GM18861 (cell line): Measurements from ENCODE around the gene ERCC6L.
"Not testable (repeated sequence)": the region's sequence is repeated elsewhere in the genome, so short reads cannot be mapped to it uniquely, and the experiment has no call there.

Source experiments
- ATAC-seq: cut with Tn5 transposase; IDR thresholded peaks from one replicate; pipeline ENCODE4 v1.9.1; 2021; ENCODE audit not compliant: unreplicated experiment

The ERCC6L gene

DNA sequence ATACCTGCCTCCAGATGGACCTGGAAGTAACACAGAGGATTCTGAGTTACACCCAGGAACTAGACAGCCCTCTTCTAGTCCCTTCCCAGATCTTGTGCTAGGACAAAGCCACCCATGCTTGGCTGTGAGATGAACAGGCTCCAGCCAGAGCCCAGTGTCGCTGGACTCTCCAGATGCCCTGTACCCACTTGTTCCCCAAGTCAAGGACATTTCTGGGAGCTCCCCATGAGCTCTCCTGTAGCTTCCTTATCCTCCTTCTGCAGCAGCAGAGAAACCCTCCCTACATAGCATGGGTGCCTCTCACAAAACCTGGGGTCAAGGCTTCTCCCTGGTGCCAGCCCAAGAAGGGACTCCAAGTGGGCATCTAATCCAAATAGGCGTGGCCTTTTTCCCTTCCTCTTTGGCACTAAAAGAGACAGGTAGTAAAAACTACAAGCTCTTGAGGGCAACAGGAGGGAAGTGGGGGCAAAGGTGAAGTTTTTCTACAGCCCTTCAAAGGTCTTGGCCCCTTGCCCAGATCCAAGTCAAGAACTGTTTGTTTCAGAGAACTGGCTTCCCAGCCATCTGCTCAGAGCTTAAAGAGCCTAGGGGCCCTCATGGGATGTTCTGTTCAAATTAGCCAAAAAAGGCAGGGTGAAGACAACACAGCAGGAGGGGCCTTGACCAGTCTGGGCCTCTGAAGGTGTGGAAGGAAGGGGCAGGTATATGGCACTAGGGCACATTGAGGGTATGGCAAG is 8.5 kb upstream of the ERCC6L start:
- ATAC-seq = no peak

DNA sequence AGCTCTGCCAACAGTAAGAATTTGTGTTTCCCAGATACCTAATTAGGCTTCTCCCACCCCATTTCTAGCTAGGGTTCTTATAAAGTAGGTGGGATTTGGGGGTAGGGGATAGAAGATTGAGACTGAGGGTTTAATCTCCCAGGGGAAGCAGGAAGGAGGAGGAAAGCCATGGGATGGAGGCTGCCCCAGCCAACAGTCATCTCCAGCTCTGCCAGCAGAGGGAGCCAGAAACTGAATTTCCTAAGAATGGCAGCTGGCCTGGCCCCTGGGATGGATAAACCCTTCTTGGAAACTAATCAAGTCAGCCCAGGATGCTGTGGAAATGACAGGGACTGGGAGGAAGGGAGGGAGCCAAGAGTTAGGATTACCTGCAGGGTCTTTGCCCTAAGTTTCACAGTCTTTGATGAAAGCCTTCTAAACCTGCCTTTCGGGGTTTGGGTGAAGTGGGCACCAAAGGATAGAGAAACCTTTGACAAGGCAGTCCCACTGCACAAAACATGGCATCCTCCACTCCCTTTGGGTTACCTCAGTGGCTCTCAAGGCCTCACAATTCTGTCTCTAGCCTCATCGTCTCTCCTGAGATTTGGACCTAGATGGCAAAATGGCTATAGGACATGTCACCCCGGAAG is 6.7 kb upstream of the ERCC6L start:
- no peak for ATAC-seq

DNA sequence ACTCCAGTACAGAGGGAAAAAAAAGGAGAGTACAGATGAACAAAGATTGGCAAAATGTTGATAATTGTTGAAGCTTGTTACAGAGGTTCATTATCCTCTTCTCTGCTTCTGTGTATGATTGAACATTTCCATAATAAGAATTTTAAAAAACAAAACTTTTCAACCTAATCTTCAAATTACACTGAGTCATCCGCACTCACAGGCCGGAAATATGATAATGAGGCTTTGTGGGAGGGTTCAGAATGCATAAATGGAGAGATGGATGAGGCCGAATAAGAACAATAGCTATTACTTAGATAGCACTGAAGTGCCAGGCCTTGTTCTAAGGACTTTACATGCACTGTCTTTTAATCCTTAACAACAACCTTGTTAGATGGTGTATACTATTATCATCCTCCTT is 4.6 kb upstream of the ERCC6L start:
- ATAC-seq = no peak

DNA sequence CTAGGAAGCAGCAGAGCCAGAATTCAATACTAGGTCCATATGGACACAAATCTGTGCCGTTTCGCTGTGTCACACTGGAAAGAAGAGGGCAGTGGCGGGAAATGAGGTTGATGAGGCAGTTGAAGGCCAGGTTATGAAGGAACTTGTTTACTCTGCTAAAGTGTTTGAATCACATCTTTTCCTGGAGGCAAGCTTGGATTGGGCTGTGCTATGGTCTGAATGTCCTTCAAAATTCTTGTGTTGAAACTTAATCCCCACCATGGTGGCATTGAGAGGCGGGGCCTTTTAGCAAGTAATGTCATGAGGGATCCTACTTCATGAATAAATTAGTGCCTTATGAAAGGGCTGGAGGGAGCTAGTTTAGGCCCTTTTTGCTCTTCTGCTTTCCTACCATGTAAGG is 2.1 kb upstream of the ERCC6L start:
- ATAC-seq = no peak

DNA sequence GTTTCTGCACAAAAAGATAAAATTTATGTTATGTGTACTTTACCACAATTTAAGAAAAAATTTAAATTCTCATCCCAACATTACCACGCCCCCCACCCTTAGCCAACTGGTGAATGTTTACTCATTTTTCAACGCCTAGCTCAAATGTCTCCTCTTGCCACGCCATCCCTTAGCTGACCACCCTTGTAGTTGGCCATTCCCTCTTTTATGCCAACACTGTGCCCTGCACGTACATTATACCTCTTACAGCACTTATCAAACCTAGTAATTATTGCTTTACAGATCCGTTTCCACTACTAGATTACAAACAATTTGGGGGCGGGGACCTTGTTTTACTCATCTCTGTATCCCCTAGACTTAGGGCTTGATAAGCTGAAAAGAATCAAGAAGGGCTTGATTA is 644 bp downstream of the ERCC6L start:
- no peak for ATAC-seq

DNA sequence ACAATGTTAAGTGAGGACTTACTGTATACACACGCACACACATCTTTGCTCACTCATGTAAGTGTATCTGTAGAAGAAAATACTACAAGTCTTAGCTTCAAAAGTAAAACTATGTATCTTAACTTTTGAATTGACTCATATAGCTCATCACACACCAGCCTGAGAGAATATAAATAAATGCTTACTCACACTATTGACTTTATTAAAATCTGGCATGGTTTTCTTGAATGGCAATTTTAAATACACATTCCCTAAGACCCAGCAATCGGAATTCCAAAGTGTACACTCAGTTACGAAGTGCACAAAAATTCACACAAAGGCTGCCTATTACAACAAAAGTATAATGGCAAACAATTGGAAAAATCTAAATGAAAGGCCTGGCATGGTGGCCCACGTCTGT is 2.0 kb downstream of the ERCC6L start:
- ATAC-seq = no peak

DNA sequence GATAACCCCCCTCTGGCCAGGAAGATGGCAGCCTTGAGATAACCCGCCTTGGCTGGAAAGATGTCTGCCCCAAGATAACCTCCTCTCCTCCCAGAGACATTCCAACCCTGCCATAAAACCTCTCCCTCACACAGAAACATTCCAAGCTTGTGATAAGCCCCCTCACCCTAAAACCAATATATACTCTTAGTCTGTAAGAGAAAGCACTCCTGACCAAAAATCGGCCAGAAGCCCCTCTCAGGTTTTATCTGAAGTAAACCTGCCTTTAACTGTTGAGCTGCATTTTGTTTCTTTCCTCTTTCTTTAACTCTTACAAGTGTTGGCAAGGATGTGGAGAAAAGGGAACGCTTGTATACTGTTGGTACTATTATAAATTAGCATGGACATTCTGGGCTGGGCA is 8.5 kb downstream of the ERCC6L start:
- ATAC-seq = no peak

DNA sequence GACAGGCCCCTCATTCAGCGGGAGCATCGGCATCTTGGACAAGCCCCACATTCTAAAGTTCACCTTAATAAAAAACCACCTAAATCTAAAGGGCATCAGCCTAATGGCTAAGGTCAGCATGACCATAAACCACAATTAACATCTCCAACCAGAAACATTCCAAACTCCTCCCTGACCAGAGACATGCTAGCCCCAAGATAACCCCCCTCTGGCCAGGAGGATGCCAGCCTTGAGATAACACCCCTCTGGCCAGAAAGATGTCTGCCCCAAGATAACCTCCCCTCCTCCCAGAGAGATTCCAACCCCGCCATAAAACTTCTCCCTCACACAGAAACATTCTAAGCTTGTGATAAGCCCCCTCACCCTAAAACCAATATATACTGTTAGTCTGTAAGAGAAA is 18.5 kb downstream of the ERCC6L start:
- not testable (repeated sequence) for ATAC-seq

DNA sequence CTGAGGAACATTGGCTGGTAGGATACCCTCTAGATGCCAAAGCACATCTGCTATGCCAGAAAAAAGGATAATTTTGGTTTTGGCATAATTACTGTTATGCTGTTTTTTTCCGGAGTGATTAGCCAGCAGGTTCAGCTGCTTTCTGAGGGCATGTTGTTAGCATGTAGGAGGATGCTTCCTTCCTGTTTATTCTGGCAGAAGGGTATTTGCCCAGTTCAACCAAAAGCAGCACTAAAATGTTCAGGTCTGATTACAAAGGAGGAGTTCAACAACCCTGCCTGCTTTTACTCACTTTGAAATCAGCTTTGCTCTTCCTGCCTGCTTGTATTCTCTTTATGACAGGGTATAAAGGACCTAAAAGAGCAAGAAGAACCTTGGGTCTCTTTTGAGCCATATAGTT is 21.9 kb downstream of the ERCC6L start:
- no peak for ATAC-seq

DNA sequence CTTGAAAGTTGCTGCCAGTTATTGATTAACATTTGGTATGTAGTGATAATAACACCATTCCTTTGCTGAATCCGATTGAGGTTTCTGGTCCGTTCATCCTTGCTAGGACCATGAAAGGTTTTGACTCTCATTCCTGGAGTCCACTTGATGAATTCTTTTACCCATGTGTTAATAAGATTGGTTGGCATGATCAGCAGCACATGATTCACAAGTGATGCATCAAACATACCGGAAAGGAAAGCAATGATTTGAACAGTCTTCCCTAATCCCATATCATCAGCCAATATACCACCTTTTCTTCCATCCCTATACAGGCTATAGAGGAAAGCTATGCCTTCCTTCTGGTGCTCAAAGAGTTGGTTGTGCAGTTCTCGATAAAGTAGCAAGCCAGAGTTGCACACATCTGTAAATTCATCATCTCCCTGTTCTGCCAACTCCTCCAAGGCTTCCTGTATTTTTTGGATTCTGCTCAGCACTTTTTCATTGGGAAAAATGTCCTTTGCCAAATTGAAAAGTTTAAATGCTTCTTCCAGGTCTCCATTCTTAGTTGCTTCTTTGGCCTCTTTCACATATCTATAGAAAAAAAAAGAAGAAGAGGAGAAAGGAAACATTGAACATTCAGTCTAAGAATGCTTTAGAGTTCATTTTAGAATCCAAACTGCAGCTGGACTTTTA is 30.6 kb downstream of the ERCC6L start:
- no peak for ATAC-seq

DNA sequence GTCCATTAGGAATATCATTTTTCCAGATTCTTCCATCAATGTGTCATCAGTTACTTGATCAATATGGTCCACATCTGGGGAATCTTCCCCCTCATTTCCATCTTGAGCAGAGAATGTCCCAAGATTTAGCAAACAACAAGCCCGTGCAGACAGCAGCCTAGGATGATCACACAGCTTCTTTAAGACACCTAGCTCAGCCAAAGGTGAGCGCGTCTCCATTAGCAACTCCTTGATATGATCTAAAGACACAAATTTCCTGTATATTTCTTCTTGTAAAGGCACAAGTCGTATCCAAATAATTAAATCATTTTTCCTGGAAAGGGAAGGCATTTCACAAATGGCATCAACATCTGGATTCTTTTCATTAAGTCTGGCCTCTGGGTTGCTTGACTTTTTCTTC is 31.5 kb downstream of the ERCC6L start:
- no peak for ATAC-seq

DNA sequence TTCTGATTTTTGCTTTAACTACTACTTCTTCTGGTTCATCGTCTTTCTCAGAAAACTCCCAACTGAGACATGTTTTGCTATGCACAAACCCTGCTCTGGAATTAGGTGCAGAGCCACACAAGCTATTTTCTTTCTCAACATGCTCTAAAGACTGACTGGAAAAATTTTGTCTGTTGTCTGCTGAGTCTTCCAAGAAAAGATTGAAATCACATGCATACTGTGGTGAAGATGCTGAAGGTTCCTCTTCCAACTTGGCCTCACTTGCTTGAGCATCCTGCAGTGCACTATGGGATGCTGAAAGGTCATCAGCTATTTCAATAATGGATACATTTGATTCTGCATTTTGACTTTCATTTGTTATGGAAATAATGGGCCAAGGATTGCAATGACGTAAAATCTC is 33.1 kb downstream of the ERCC6L start:
- ATAC-seq = no peak

DNA sequence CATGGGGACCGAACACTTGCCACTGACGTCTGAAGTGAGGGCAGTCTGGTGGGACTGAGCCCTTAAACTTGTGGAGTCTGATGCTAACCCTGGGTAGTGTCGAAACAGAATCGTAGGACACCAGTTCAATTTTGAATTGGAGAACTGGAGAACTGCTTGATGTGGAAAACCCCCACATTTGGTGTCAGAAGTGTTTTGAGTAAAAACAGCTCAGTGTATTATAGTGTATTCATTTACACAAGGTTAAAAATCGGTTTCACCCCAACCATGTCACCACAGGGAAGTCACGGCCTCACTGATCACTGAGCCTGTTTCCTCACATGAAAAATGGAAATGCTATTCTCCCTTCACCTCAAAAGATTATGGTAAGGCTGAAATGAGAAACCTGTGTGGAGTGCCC is 35.4 kb downstream of the ERCC6L start:
- ATAC-seq = no peak

DNA sequence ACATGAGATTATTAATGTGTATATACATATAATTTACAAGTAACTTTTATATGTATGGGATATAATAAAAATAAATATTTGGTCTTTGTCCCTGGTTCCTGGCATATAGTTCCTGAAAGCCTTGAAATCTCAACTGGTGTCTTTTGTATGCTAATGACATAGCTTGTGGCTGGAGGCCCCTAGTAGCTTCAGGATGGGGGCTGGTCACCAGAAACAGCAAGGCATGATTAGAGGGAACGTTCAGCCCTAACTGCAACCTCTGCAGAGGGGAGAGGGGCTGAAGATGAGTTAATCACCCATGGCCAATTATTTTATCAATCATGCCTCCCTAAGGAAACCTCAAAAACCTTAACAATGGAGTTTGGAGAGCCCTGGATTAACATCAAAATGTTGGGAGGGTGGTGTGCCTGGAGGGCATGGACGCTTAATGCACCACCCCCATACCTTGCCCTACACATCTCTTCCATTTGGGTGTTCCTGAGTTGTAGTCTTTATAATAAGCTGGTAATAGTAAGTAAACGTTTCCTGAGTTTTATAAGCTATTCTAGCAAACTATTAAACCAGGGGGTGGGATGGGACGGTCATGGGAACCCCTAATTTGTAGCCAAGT is 35.9 kb downstream of the ERCC6L start:
- ATAC-seq = no peak

DNA sequence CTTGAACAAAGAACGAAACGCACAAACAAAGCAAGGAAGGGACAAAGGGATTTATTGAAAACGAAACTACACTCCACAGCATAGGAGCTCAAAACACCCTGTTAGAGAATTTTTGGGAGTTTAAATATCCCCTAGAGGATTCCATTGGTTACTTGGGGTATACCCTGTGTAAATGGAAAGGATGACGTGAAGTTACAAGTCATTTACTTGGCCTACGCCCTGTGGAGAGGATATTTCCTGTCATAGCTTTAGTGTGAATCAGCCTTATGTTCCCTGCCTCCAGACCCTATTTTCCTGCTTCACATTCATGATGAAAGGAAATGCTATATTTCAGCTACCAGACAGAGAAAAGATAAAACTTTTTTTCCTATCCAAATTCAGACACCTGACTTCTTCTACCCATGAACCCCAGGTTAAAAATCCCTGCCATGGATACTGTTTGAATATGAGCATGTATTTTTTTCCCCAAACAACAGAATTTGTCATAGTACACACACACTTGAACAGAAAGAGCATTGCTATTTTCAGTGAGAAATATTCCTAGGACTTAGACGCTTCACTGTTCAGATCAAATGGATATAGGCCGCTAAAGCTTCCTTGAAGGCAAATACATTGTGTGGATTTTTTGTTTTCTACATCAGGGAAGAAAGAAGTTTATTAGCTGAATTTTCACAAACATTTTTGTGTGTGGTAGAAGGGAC is 36.8 kb downstream of the ERCC6L start:
- no peak for ATAC-seq

DNA sequence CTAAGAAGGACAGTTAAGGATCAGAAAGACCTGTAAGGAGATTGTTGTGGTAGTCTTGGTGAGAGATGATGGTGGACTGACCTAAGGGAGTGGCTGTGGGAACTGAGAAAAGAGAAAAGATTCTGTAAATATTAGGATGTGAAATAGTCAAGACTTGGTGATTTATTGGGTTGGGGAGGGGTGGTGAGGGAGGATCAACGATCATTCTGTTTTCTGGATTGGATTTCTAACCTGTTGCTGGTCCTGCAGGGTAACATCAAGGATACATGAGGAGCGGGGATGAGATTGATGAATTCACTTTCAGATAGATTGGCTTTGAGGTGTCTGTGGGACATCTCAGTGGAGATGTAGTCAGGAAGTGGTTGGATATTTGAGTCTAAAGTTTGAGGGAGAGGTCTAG is 55.9 kb downstream of the ERCC6L start:
- ATAC-seq = no peak

DNA sequence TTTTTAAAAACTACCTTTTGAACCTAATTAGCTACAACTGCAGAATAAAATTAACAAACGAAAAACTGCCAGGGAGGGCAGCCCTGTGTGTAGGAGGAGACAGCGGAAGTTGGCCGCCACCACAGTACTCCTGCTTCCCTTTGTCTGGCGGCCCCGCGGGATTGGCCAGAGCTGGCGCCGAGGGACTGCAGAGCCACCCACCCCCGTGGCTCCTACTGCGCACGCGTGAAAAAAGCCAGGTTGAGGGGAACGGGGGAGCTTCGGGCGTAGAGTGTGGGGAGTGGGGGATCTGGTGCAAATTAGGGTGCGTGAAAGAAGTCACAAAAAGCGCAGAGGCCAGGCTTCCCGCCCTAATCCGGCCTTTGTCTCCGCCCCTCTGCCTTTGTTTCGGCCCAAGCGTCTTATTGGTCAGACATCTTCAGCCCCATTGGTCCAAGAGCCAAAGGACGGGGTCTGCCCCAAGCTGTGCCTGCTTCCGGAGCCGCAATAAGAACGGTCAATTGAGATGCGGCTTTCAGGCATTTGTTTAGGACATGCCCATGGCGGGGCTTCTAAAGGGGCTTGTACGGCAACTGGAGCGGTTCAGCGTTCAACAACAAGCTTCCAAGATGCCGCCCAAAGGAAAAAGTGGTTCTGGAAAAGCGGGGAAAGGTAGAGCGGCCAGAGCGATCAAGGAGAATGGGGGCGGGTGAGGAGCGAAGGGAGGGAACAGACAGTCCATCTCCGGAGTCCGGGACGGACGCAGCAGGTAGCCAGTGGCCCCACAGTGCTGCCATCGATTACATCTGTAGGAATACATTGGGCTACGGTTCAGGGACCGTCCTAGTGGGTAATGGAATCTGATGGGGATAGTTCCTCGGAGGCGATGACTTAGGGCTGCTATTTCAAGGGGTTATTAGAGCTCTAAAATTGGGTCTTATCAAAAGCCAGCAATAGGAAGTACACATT is 57.4 kb downstream of the ERCC6L start, which contains the start of gene PIN4:
TSS of gene PIN4 (plus strand) at position 580 of the 948 bp plus-strand sequence. CDS start at position 609, 29 bp downstream.
- ATAC-seq = peak; percentile 85

DNA sequence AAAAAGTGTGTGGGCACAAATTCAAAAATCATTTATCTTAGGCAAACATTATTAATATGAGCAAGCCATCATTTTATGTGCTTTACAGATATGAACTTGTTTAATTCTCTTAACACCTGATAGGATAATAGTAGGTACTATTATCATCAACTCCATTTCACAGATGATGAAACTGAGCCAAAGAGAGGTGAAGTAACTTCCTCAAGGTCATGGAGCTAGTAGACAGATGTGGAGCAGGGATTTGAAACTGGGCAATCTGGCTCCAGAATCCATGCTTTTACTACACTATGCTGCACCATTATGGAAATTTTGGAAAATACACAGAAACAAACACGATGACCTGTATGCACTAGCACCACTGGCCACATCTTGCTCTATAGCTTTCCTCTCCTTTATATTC is 58.3 kb downstream of the ERCC6L start:
- no peak for ATAC-seq

DNA sequence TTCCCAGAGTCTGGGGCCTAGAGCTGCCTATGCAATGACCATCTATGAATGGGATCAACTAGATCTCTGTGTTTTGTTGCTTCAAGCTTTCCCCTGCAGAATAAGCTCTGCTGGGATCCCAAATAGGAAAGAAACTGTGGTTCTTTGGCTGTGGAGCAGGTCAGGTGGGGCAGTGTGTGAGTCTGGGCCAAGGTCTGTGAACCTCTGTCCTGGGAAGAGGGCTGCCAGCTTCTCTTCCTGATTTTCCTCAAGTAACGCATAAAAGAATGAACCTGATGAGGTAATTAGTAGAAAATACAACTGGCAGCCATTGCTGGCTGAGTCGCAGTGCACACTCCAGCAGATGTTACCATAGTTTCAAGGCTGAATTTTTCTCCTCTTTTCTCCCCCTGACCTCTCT is 61.8 kb downstream of the ERCC6L start:
- no peak for ATAC-seq

DNA sequence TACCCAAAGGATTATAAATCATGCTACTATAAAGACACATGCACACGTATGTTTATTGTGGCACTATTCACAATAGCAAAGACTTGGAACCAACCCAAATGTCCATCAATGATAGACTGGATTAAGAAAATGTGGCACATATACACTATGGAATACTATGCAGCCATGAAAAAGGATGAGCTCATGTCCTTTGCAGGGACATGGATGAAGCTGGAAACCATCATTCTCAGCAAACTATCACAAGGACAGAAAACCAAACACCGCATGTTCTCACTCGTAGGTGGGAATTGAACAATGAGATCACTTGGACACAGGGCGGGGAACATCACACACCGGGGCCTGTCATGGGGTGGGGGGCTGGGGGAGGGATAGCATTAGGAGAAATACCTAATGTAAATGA is 62.5 kb downstream of the ERCC6L start:
- ATAC-seq = not testable (repeated sequence)
